SK-N-SH treated with all-trans-retinoic acid at 6 μM for 48 hours (cell line): ENCODE data around the gene BACH2.

Experiments
- ATAC-seq: fragments of 200-7000 bp; cut with Tn5 transposase; 3 replicates; pipeline ENCODE4 v1.9.1; 2020; ENCODE audit warnings: mild to moderate bottlenecking, moderate library complexity
- ARNTL ChIP-seq: fragments of 450-650 bp; formaldehyde crosslinking; IDR thresholded peaks from 2 replicates; pipeline ENCODE4 v1.5.0; 2020; ENCODE audit warnings: low read depth, mild to moderate bottlenecking, moderate library complexity, borderline replicate concordance
- BACH2 ChIP-seq: fragments of 250-450 bp; sonication (Bioruptor Pico); IDR thresholded peaks from 2 replicates; pipeline ENCODE4 v1.9.0; 2021; ENCODE audit warnings: mild to moderate bottlenecking, borderline replicate concordance
- CREB5 ChIP-seq: fragments of 250-450 bp; sonication (Bioruptor Pico); IDR thresholded peaks from 2 replicates; pipeline ENCODE4 v1.5.1; 2020; ENCODE audit warnings: low read depth, mild to moderate bottlenecking, moderate library complexity
- CSDC2 ChIP-seq: fragments of 250-450 bp; sonication (Bioruptor Pico); IDR thresholded peaks from 2 replicates; pipeline ENCODE4 v1.5.0; 2020; ENCODE audit warnings: mild to moderate bottlenecking, moderate library complexity
- CSRNP3 ChIP-seq: fragments of 250-450 bp; sonication (Bioruptor Pico); IDR thresholded peaks from 2 replicates; pipeline ENCODE4 v1.5.1; 2021; ENCODE audit warnings: mild to moderate bottlenecking, moderate library complexity
- GLIS3 ChIP-seq: fragments of 250-450 bp; sonication (Bioruptor Pico); IDR thresholded peaks from 2 replicates; pipeline ENCODE4 v1.5.0; 2020; ENCODE audit warnings: mild to moderate bottlenecking, moderate library complexity
- ISL1 ChIP-seq: fragments of 250-450 bp; sonication (Bioruptor Pico); IDR thresholded peaks from 2 replicates; pipeline ENCODE4 v2.1.2; 2022; ENCODE audit warnings: mild to moderate bottlenecking, moderate library complexity
- OSR1 ChIP-seq: fragments of 250-450 bp; sonication (Bioruptor Pico); IDR thresholded peaks from 2 replicates; pipeline ENCODE4 v1.8.0; 2022; ENCODE audit warnings: moderate library complexity, mild to moderate bottlenecking, inconsistent platforms
- PATZ1 ChIP-seq: fragments of 250-450 bp; sonication (Bioruptor Pico); IDR thresholded peaks from 2 replicates; pipeline ENCODE4 v1.8.0; 2020; ENCODE audit warnings: mild to moderate bottlenecking, moderate library complexity, borderline replicate concordance
- POU6F1 ChIP-seq: fragments of 250-450 bp; sonication (Bioruptor Pico); IDR thresholded peaks from 2 replicates; pipeline ENCODE4 v1.8.0; 2021; ENCODE audit warnings: low read depth, mild to moderate bottlenecking, moderate library complexity, borderline replicate concordance
- PPARA ChIP-seq: fragments of 250-450 bp; sonication (Bioruptor Pico); IDR thresholded peaks from 2 replicates; pipeline ENCODE4 v1.5.0; 2020; ENCODE audit warnings: mild to moderate bottlenecking, borderline replicate concordance
- RARB ChIP-seq: fragments of 250-450 bp; sonication (Bioruptor Pico); IDR thresholded peaks from 2 replicates; pipeline ENCODE4 v1.8.0; 2021; ENCODE audit warnings: mild to moderate bottlenecking, moderate library complexity
- SNAI2 ChIP-seq: fragments of 250-450 bp; sonication (Bioruptor Pico); IDR thresholded peaks from 2 replicates; pipeline ENCODE4 v1.5.0; 2020; ENCODE audit warnings: mild to moderate bottlenecking, moderate library complexity
- TCF4 ChIP-seq: fragments of 250-450 bp; sonication (Bioruptor Pico); IDR thresholded peaks from 2 replicates; pipeline ENCODE4 v1.8.0; 2021; ENCODE audit warnings: mild to moderate bottlenecking, moderate library complexity, borderline replicate concordance
- TOX ChIP-seq: fragments of 250-450 bp; sonication (Bioruptor Pico); IDR thresholded peaks from 2 replicates; pipeline ENCODE4 v1.8.0; 2021; ENCODE audit warnings: mild to moderate bottlenecking, moderate library complexity, borderline replicate concordance
- TSHZ2 ChIP-seq: fragments of 250-450 bp; sonication (Bioruptor Pico); IDR thresholded peaks from 2 replicates; pipeline ENCODE4 v1.5.0; 2020; ENCODE audit warnings: mild to moderate bottlenecking, moderate library complexity
- ZC3H10 ChIP-seq: fragments of 250-450 bp; sonication (Bioruptor Pico); IDR thresholded peaks from 2 replicates; pipeline ENCODE4 v1.5.1; 2021; ENCODE audit warnings: mild to moderate bottlenecking, moderate library complexity
- ZFP3 ChIP-seq: fragments of 250-450 bp; sonication (Bioruptor Pico); IDR thresholded peaks from 2 replicates; pipeline ENCODE4 v1.5.0; 2020; ENCODE audit warnings: mild to moderate bottlenecking, moderate library complexity
- ZFP30 ChIP-seq: fragments of 450-650 bp; formaldehyde crosslinking; IDR thresholded peaks from 2 replicates; pipeline ENCODE4 v1.5.0; 2022; ENCODE audit warnings: mild to moderate bottlenecking, moderate library complexity
- ZNF70 ChIP-seq: fragments of 450-650 bp; formaldehyde crosslinking; IDR thresholded peaks from 2 replicates; pipeline ENCODE4 v1.5.0; 2020; ENCODE audit warnings: mild to moderate bottlenecking, moderate library complexity
- ZNF8 ChIP-seq: fragments of 450-650 bp; formaldehyde crosslinking; IDR thresholded peaks from 2 replicates; pipeline ENCODE4 v1.5.0; 2020; ENCODE audit warnings: mild to moderate bottlenecking, moderate library complexity

The BACH2 gene

GRCh38 chr6:90305800-90306448 is 9.3 kb upstream of the BACH2 start:
- no peak for ATAC-seq
- TF ChIP-seq TSHZ2 (CRISPR knock-in tag) = no peak
- no peak for TF ChIP-seq POU6F1 (CRISPR knock-in tag)
- no peak for TF ChIP-seq ZFP30 (CRISPR knock-in tag)
- no peak for TF ChIP-seq ISL1 (CRISPR knock-in tag)
- no peak for TF ChIP-seq GLIS3
- TF ChIP-seq ZFP3 = no peak
- TF ChIP-seq BACH2 = no peak
- TF ChIP-seq ARNTL (CRISPR knock-in tag) = no peak
- TF ChIP-seq OSR1 (CRISPR knock-in tag) = no peak
- no peak for TF ChIP-seq TOX (CRISPR knock-in tag)
- no peak for TF ChIP-seq CSRNP3
- TF ChIP-seq RARB (CRISPR knock-in tag) = no peak
- TF ChIP-seq CSDC2 = no peak
- TF ChIP-seq ZC3H10 (CRISPR knock-in tag) = no peak
- no peak for TF ChIP-seq CREB5 (CRISPR knock-in tag)
- TF ChIP-seq PATZ1 (CRISPR knock-in tag) = no peak
- no peak for TF ChIP-seq SNAI2 (CRISPR knock-in tag)

GRCh38 chr6:90304308-90304707 is 7.7 kb upstream of the BACH2 start:
- TF ChIP-seq CSRNP3 (no peak), ZNF8 (CRISPR knock-in tag) (no peak), BACH2 (no peak), TCF4 (no peak), CSDC2 (no peak), ZNF70 (CRISPR knock-in tag) (no peak), ZFP30 (CRISPR knock-in tag) (no peak), PATZ1 (CRISPR knock-in tag) (no peak), CREB5 (CRISPR knock-in tag) (no peak), TSHZ2 (CRISPR knock-in tag) (no peak), PPARA (CRISPR knock-in tag) (no peak), ARNTL (CRISPR knock-in tag) (no peak)
- ATAC-seq = no peak
